ENCODE data around the gene FOXD4L6. TPM values are rescaled to one million over a fixed set of nuclear protein-coding genes. Genes with fewer than 3 reads are reported as not detected.
"Not testable (repeated sequence)": the region's sequence is repeated elsewhere in the genome, so short reads cannot be mapped to it uniquely, and the experiment has no call there.

Gene FOXD4L6
- total and polyA plus RNA-seq, 2 donors, result 0.09 to 0.16 TPM

GRCh38 chr9:41123812-41124211 is 4.7 kb downstream of the FOXD4L6 start:
- H3K9me3 ChIP-seq (ENCODE audit: control insufficient read depth in 2 of 2, insufficient read depth in 1 of 2, low read length in 1 of 2); H3K4me1 ChIP-seq (ENCODE audit: control insufficient read depth in 2 of 2, insufficient read depth in 2 of 2, low read length in 2 of 2); H3K4me3 ChIP-seq (ENCODE audit: low read length in 2 of 2); H3K27ac ChIP-seq (ENCODE audit: low read depth in 1 of 2, low read length in 1 of 2); H3K27me3 ChIP-seq (ENCODE audit: control insufficient read depth in 2 of 2, insufficient read depth in 1 of 2, low read length in 1 of 2); DNase-seq (ENCODE audit: low read depth in 6 of 9, low spot score in 9 of 9); H3K36me3 ChIP-seq (ENCODE audit: control insufficient read depth in 2 of 2, insufficient read depth in 2 of 2, low read length in 1 of 2): not testable (repeated sequence)
- 8% methylated on average over 14 of the region's 33 CpGs for WGBS

- not testable (repeated sequence) for H3K9me3 ChIP-seq (ENCODE audit: control insufficient read depth in 2 of 2, insufficient read depth in 1 of 2, low read length in 1 of 2); H3K4me3 ChIP-seq (ENCODE audit: low read length in 2 of 2); DNase-seq (ENCODE audit: low read depth in 6 of 9, low spot score in 9 of 9); H3K27ac ChIP-seq (ENCODE audit: low read depth in 1 of 2, low read length in 1 of 2); H3K4me1 ChIP-seq (ENCODE audit: control insufficient read depth in 2 of 2, insufficient read depth in 2 of 2, low read length in 2 of 2); H3K27me3 ChIP-seq (ENCODE audit: control insufficient read depth in 2 of 2, insufficient read depth in 1 of 2, low read length in 1 of 2); H3K36me3 ChIP-seq (ENCODE audit: control insufficient read depth in 2 of 2, insufficient read depth in 2 of 2, low read length in 1 of 2)
- WGBS, result 12% methylated on average over 10 of the region's 32 CpGs
These were observed 5.1 kb downstream of the FOXD4L6 start for GRCh38 chr9:41123396-41123795.

- H3K27me3 ChIP-seq (ENCODE audit: control insufficient read depth in 2 of 2, insufficient read depth in 1 of 2, low read length in 1 of 2); H3K27ac ChIP-seq (ENCODE audit: low read depth in 1 of 2, low read length in 1 of 2); H3K4me1 ChIP-seq (ENCODE audit: control insufficient read depth in 2 of 2, insufficient read depth in 2 of 2, low read length in 2 of 2); H3K36me3 ChIP-seq (ENCODE audit: control insufficient read depth in 2 of 2, insufficient read depth in 2 of 2, low read length in 1 of 2); DNase-seq (ENCODE audit: low read depth in 6 of 9, low spot score in 9 of 9); H3K4me3 ChIP-seq (ENCODE audit: low read length in 2 of 2); H3K9me3 ChIP-seq (ENCODE audit: control insufficient read depth in 2 of 2, insufficient read depth in 1 of 2, low read length in 1 of 2): not testable (repeated sequence)
- WGBS, result 78% methylated on average over 1 of the region's 4 CpGs
These were observed 7.8 kb downstream of the FOXD4L6 start for GRCh38 chr9:41120696-41121095.

- no CpG with 5 or more reads among the region's 5 CpGs for WGBS
- DNase-seq (ENCODE audit: low read depth in 6 of 9, low spot score in 9 of 9), result not testable (repeated sequence)
These were observed 8.8 kb downstream of the FOXD4L6 start for GRCh38 chr9:41119719-41120118.

GRCh38 chr9:41119311-41119710 is 9.2 kb downstream of the FOXD4L6 start:
- H3K4me1 ChIP-seq (ENCODE audit: control insufficient read depth in 2 of 2, insufficient read depth in 2 of 2, low read length in 2 of 2); DNase-seq (ENCODE audit: low read depth in 6 of 9, low spot score in 9 of 9): not testable (repeated sequence)

More at GRCh38 chr9:41119719-41120118, 8.8 kb downstream of the FOXD4L6 start:
- not testable (repeated sequence) for H3K36me3 ChIP-seq (ENCODE audit: control insufficient read depth in 2 of 2, insufficient read depth in 2 of 2, low read length in 1 of 2); H3K4me3 ChIP-seq (ENCODE audit: low read length in 2 of 2); H3K4me1 ChIP-seq (ENCODE audit: control insufficient read depth in 2 of 2, insufficient read depth in 2 of 2, low read length in 2 of 2); H3K9me3 ChIP-seq (ENCODE audit: control insufficient read depth in 2 of 2, insufficient read depth in 1 of 2, low read length in 1 of 2); H3K27ac ChIP-seq (ENCODE audit: low read depth in 1 of 2, low read length in 1 of 2); H3K27me3 ChIP-seq (ENCODE audit: control insufficient read depth in 2 of 2, insufficient read depth in 1 of 2, low read length in 1 of 2)

GRCh38 chr9:41113348-41113747 is 15.1 kb downstream of the FOXD4L6 start:
- H3K4me3 ChIP-seq (ENCODE audit: low read length in 2 of 2); H3K27ac ChIP-seq (ENCODE audit: low read depth in 1 of 2, low read length in 1 of 2); H3K4me1 ChIP-seq (ENCODE audit: control insufficient read depth in 2 of 2, insufficient read depth in 2 of 2, low read length in 2 of 2); DNase-seq (ENCODE audit: low read depth in 6 of 9, low spot score in 9 of 9); H3K36me3 ChIP-seq (ENCODE audit: control insufficient read depth in 2 of 2, insufficient read depth in 2 of 2, low read length in 1 of 2); H3K9me3 ChIP-seq (ENCODE audit: control insufficient read depth in 2 of 2, insufficient read depth in 1 of 2, low read length in 1 of 2); H3K27me3 ChIP-seq (ENCODE audit: control insufficient read depth in 2 of 2, insufficient read depth in 1 of 2, low read length in 1 of 2): not testable (repeated sequence)
- 62% methylated on average over 9 of the region's 14 CpGs for WGBS

More at GRCh38 chr9:41119311-41119710, 9.2 kb downstream of the FOXD4L6 start:
- H3K4me3 ChIP-seq (ENCODE audit: low read length in 2 of 2); H3K27ac ChIP-seq (ENCODE audit: low read depth in 1 of 2, low read length in 1 of 2); H3K27me3 ChIP-seq (ENCODE audit: control insufficient read depth in 2 of 2, insufficient read depth in 1 of 2, low read length in 1 of 2); H3K36me3 ChIP-seq (ENCODE audit: control insufficient read depth in 2 of 2, insufficient read depth in 2 of 2, low read length in 1 of 2); H3K9me3 ChIP-seq (ENCODE audit: control insufficient read depth in 2 of 2, insufficient read depth in 1 of 2, low read length in 1 of 2): not testable (repeated sequence)
- 48% methylated on average over 7 of the region's 7 CpGs for WGBS

- not testable (repeated sequence) for H3K9me3 ChIP-seq (ENCODE audit: control insufficient read depth in 2 of 2, insufficient read depth in 1 of 2, low read length in 1 of 2); H3K4me3 ChIP-seq (ENCODE audit: low read length in 2 of 2); H3K36me3 ChIP-seq (ENCODE audit: control insufficient read depth in 2 of 2, insufficient read depth in 2 of 2, low read length in 1 of 2); H3K27ac ChIP-seq (ENCODE audit: low read depth in 1 of 2, low read length in 1 of 2); H3K4me1 ChIP-seq (ENCODE audit: control insufficient read depth in 2 of 2, insufficient read depth in 2 of 2, low read length in 2 of 2)
- DNase-seq (ENCODE audit: low read depth in 6 of 9, low spot score in 9 of 9), result peak in 1 of 9 donors; percentile 3
- H3K27me3 ChIP-seq (ENCODE audit: control insufficient read depth in 2 of 2, insufficient read depth in 1 of 2, low read length in 1 of 2), result peaks cover 0 to 19% of the 10 kb centered on the region in 2 donors
- 81% methylated on average over 12 of the region's 12 CpGs for WGBS
These were observed 17.1 kb downstream of the FOXD4L6 start for GRCh38 chr9:41111414-41111813.

GRCh38 chr9:41110913-41111312 is 17.6 kb downstream of the FOXD4L6 start:
- 40% methylated on average over 9 of the region's 10 CpGs for WGBS
- DNase-seq (ENCODE audit: low read depth in 6 of 9, low spot score in 9 of 9), result peak in 1 of 9 donors; percentile 24

GRCh38 chr9:41109253-41109652 is 19.2 kb downstream of the FOXD4L6 start:
- not testable (repeated sequence) for H3K27ac ChIP-seq (ENCODE audit: low read depth in 1 of 2, low read length in 1 of 2); H3K9me3 ChIP-seq (ENCODE audit: control insufficient read depth in 2 of 2, insufficient read depth in 1 of 2, low read length in 1 of 2); H3K36me3 ChIP-seq (ENCODE audit: control insufficient read depth in 2 of 2, insufficient read depth in 2 of 2, low read length in 1 of 2); H3K4me3 ChIP-seq (ENCODE audit: low read length in 2 of 2); H3K4me1 ChIP-seq (ENCODE audit: control insufficient read depth in 2 of 2, insufficient read depth in 2 of 2, low read length in 2 of 2); DNase-seq (ENCODE audit: low read depth in 6 of 9, low spot score in 9 of 9)
- WGBS, result 29% methylated on average over 4 of the region's 13 CpGs
- peaks cover 0 to 21% of the 10 kb centered on the region in 2 donors for H3K27me3 ChIP-seq (ENCODE audit: control insufficient read depth in 2 of 2, insufficient read depth in 1 of 2, low read length in 1 of 2)

More at GRCh38 chr9:41110913-41111312, 17.6 kb downstream of the FOXD4L6 start:
- H3K4me1 ChIP-seq (ENCODE audit: control insufficient read depth in 2 of 2, insufficient read depth in 2 of 2, low read length in 2 of 2); H3K27ac ChIP-seq (ENCODE audit: low read depth in 1 of 2, low read length in 1 of 2); H3K36me3 ChIP-seq (ENCODE audit: control insufficient read depth in 2 of 2, insufficient read depth in 2 of 2, low read length in 1 of 2); H3K4me3 ChIP-seq (ENCODE audit: low read length in 2 of 2); H3K9me3 ChIP-seq (ENCODE audit: control insufficient read depth in 2 of 2, insufficient read depth in 1 of 2, low read length in 1 of 2): not testable (repeated sequence)
- peaks cover 0 to 19% of the 10 kb centered on the region in 2 donors for H3K27me3 ChIP-seq (ENCODE audit: control insufficient read depth in 2 of 2, insufficient read depth in 1 of 2, low read length in 1 of 2)

- H3K27me3 ChIP-seq (ENCODE audit: control insufficient read depth in 2 of 2, insufficient read depth in 1 of 2, low read length in 1 of 2), result peaks cover 0 to 21% of the 10 kb centered on the region in 2 donors
These were observed 19.7 kb downstream of the FOXD4L6 start for GRCh38 chr9:41108816-41109215.

More at GRCh38 chr9:41108816-41109215, 19.7 kb downstream of the FOXD4L6 start:
- H3K4me3 ChIP-seq (ENCODE audit: low read length in 2 of 2); DNase-seq (ENCODE audit: low read depth in 6 of 9, low spot score in 9 of 9); H3K4me1 ChIP-seq (ENCODE audit: control insufficient read depth in 2 of 2, insufficient read depth in 2 of 2, low read length in 2 of 2); H3K27ac ChIP-seq (ENCODE audit: low read depth in 1 of 2, low read length in 1 of 2); H3K9me3 ChIP-seq (ENCODE audit: control insufficient read depth in 2 of 2, insufficient read depth in 1 of 2, low read length in 1 of 2); H3K36me3 ChIP-seq (ENCODE audit: control insufficient read depth in 2 of 2, insufficient read depth in 2 of 2, low read length in 1 of 2): not testable (repeated sequence)
- 27% methylated on average over 19 of the region's 22 CpGs for WGBS

All from thymus (tissue), 11 donors.